DOHH2 (cell line): ENCODE measurements around the gene ARFGEF3.

Experiments
- H3F3A ChIP-seq: fragments of 200-600 bp; sonication (generic), shearing (Covaris generic); 2 replicates; pipeline ENCODE4 v1.6.0; 2016; ENCODE audit warnings: antibody characterized with exemption, mild to moderate bottlenecking; ENCODE audit not compliant: control insufficient read depth, insufficient read depth
- H3K27ac ChIP-seq: fragments of 200-600 bp; sonication (generic); 2 replicates; pipeline ENCODE4 v1.5.1; 2014; ENCODE audit warnings: low read depth, mild to moderate bottlenecking, low read length, moderate library complexity
- H3K27me3 ChIP-seq: fragments of 200-600 bp; sonication (generic); 2 replicates; pipeline ENCODE4 v1.6.1; 2014; ENCODE audit warnings: mild to moderate bottlenecking, low read length, mixed read lengths; ENCODE audit not compliant: control insufficient read depth
- H3K36me3 ChIP-seq: fragments of 200-600 bp; sonication (generic); 2 replicates; pipeline ENCODE4 v1.6.1; 2014; ENCODE audit warnings: mild to moderate bottlenecking, low read length, moderate library complexity, mixed read lengths; ENCODE audit not compliant: control insufficient read depth
- H3K4me1 ChIP-seq: fragments of 200-600 bp; sonication (generic); 2 replicates; pipeline ENCODE4 v1.6.1; 2014; ENCODE audit warnings: mild to moderate bottlenecking, low read length, mixed read lengths; ENCODE audit not compliant: control insufficient read depth
- H3K4me2 ChIP-seq: fragments of 200-600 bp; sonication (generic); 2 replicates; pipeline ENCODE4 v1.6.0; 2014; ENCODE audit warnings: mild to moderate bottlenecking, low read length, moderate library complexity
- H3K4me3 ChIP-seq: fragments of 200-600 bp; sonication (generic); 2 replicates; pipeline ENCODE4 v1.5.1; 2014; ENCODE audit warnings: mild to moderate bottlenecking, low read length, mixed read lengths
- H3K79me2 ChIP-seq: fragments of 200-600 bp; sonication (generic); 2 replicates; pipeline ENCODE4 v1.6.1; 2014; ENCODE audit warnings: mild to moderate bottlenecking, low read length, mixed read lengths; ENCODE audit not compliant: control insufficient read depth
- H3K9me2 ChIP-seq: fragments of 200-600 bp; sonication (generic); replicated peaks from 2 replicates; pipeline ENCODE4 v1.6.1; 2014; ENCODE audit warnings: mild to moderate bottlenecking, low read length, mixed read lengths; ENCODE audit not compliant: control insufficient read depth
- H3K9me3 ChIP-seq: fragments of 200-600 bp; sonication (generic); 2 replicates; pipeline ENCODE4 v1.6.1; 2014; ENCODE audit warnings: antibody characterized with exemption, low read length, mixed read lengths; ENCODE audit not compliant: control insufficient read depth, insufficient read depth
- H4K20me1 ChIP-seq: fragments of 200-600 bp; sonication (generic); 2 replicates; pipeline ENCODE4 v1.6.0; 2014; ENCODE audit warnings: low read depth, mild to moderate bottlenecking, antibody characterized with exemption, low read length, moderate library complexity; ENCODE audit not compliant: control insufficient read depth, insufficient read depth
- CTCF ChIP-seq: fragments of 200-600 bp; sonication (generic); IDR thresholded peaks from one replicate; pipeline ENCODE4 v1.5.1; 2014; ENCODE audit warnings: antibody characterized with exemption, mild to moderate bottlenecking, low read depth, low read length; ENCODE audit not compliant: poor library complexity, severe bottlenecking
- EZH2phosphoT487 ChIP-seq: fragments of 200-600 bp; sonication (generic); IDR thresholded peaks from 2 replicates; pipeline ENCODE4 v1.6.1; 2017; ENCODE audit warnings: borderline replicate concordance, mild to moderate bottlenecking, antibody characterized with exemption, low read length, moderate library complexity, mixed read lengths

ARFGEF3 gene

GRCh38 chr6:138229663-138230179 lies 68.0 kb downstream of the ARFGEF3 start:
- no peaks in the 10 kb centered on the region for H4K20me1 ChIP-seq
- no peaks in the 10 kb centered on the region for H3K9me2 ChIP-seq
- no peak for TF ChIP-seq EZH2phosphoT487
- no peak for TF ChIP-seq CTCF
- H3F3A ChIP-seq: no peaks in the 10 kb centered on the region
- H3K27me3 ChIP-seq: no peaks in the 10 kb centered on the region
- no peak overlapping the region for H3K4me3 ChIP-seq
- H3K36me3 ChIP-seq: no peaks in the 10 kb centered on the region
- H3K79me2 ChIP-seq: no peaks in the 10 kb centered on the region
- H3K27ac ChIP-seq: no peak overlapping the region
- H3K9me3 ChIP-seq: no peaks in the 10 kb centered on the region
- peaks cover 7% of the 10 kb centered on the region for H3K4me1 ChIP-seq
- H3K4me2 ChIP-seq: no peak overlapping the region

GRCh38 chr6:138230221-138230620 lies 68.5 kb downstream of the ARFGEF3 start:
- H3K4me2 ChIP-seq: no peak overlapping the region
- no peaks in the 10 kb centered on the region for H3K36me3 ChIP-seq
- H3K4me1 ChIP-seq: peaks cover 7% of the 10 kb centered on the region
- no peak overlapping the region for H3K4me3 ChIP-seq
- H3K9me3 ChIP-seq: no peaks in the 10 kb centered on the region
- H4K20me1 ChIP-seq: no peaks in the 10 kb centered on the region
- no peaks in the 10 kb centered on the region for H3K9me2 ChIP-seq
- no peaks in the 10 kb centered on the region for H3K27me3 ChIP-seq
- no peak overlapping the region for H3K27ac ChIP-seq
- no peak for TF ChIP-seq EZH2phosphoT487
- TF ChIP-seq CTCF: no peak
- no peaks in the 10 kb centered on the region for H3K79me2 ChIP-seq
- no peaks in the 10 kb centered on the region for H3F3A ChIP-seq

GRCh38 chr6:138230759-138231380 lies 69.1 kb downstream of the ARFGEF3 start:
- TF ChIP-seq EZH2phosphoT487 (no peak), CTCF (no peak)
- Histone ChIP-seq H3K27me3 (no peaks in the 10 kb centered on the region), H3K36me3 (no peaks in the 10 kb centered on the region)

More at GRCh38 chr6:138230759-138231380, 69.1 kb downstream of the ARFGEF3 start:
- H3K4me2 ChIP-seq: no peak overlapping the region
- H3K4me3 ChIP-seq: no peak overlapping the region
- no peaks in the 10 kb centered on the region for H3K9me2 ChIP-seq
- no peaks in the 10 kb centered on the region for H3K9me3 ChIP-seq
- peaks cover 7% of the 10 kb centered on the region for H3K4me1 ChIP-seq
- no peak overlapping the region for H3K27ac ChIP-seq
- no peaks in the 10 kb centered on the region for H3K79me2 ChIP-seq
- no peaks in the 10 kb centered on the region for H3F3A ChIP-seq
- H4K20me1 ChIP-seq: no peaks in the 10 kb centered on the region
